T-helper 1 cell treated with Interleukin-12 subunit alpha and Interleukin-12 subunit beta and Interleukin-4 antibody, amounts not matched to agents 30 μg/mL and 1 μg/mL, for 36 hours (primary cell): ENCODE data around the gene TRIM40.
A peak's percentile ranks its signal among the peaks of the same experiment; 100 is the strongest.
"Not testable (repeated sequence)": the region's sequence is repeated elsewhere in the genome, so short reads cannot be mapped to it uniquely, and the experiment has no call there.

Source experiments
- H3K27ac Mint-ChIP-seq: one replicate; pipeline ENCODE4 v1.8.0; 2021; ENCODE audit warnings: mild to moderate bottlenecking, mixed read lengths
- H3K27me3 Mint-ChIP-seq: one replicate; pipeline ENCODE4 v1.8.0; 2021; ENCODE audit warnings: low read depth, mixed read lengths
- H3K36me3 Mint-ChIP-seq: one replicate; pipeline ENCODE4 v1.8.0; 2021; ENCODE audit warnings: low read depth, mixed read lengths
- H3K4me1 Mint-ChIP-seq: one replicate; pipeline ENCODE4 v1.8.0; 2021; ENCODE audit warnings: low read depth, mixed read lengths
- H3K4me3 Mint-ChIP-seq: one replicate; pipeline ENCODE4 v1.8.0; 2021; ENCODE audit warnings: mild to moderate bottlenecking, moderate library complexity, mixed read lengths
- H3K9me3 Mint-ChIP-seq: one replicate; pipeline ENCODE4 v1.8.0; 2021; ENCODE audit warnings: mixed read lengths

The TRIM40 gene

DNA sequence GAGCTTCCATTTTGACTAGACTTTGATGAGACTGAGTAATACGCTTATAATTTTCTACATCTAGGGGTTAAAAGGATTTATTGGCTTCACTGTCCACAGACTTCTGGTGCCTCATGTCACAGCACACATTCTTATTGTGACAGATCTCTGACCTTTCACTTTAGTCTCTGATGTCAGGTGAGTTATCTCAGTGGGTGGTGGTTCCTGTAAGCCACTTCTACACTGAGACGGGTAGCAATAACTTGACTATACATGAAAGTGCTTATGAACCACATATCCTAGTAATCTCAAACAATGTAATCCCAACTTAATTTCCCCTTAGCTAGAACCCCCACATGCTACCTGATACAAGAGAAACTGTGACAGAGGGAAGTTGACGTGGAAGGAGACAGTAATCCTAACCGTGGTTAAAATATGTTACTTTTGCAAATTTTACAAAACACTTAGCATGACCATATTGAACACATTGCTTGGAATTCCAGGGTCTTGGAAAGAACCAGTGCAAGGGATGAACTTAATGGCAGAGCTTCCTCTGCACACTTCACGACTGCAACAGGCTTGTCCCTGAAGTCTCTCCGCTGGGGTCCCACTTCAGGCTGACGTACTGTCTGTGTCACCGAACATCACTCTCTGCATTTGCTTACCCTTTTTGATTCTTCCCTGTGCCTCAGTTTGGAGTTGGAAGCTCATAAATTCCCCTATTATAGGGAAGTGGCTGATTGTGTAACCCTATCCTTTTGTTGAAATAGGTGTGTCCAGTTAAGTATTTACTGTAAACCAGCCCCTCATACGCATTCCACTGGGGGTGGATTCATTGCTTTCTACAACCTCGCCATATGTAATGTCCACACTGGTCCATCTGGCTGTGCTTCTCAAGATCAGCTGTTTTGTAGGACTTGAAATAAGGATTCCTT, 6.4 kb upstream of the TRIM40 start:
- Mint-ChIP-seq H3K27me3 (peaks cover 83% of the 10 kb centered on the region), H3K4me3 (no peak overlapping the region), H3K36me3 (peaks cover 1% of the 10 kb centered on the region), H3K27ac (no peak overlapping the region), H3K9me3 (no peaks in the 10 kb centered on the region), H3K4me1 (peaks cover 11% of the 10 kb centered on the region)

DNA sequence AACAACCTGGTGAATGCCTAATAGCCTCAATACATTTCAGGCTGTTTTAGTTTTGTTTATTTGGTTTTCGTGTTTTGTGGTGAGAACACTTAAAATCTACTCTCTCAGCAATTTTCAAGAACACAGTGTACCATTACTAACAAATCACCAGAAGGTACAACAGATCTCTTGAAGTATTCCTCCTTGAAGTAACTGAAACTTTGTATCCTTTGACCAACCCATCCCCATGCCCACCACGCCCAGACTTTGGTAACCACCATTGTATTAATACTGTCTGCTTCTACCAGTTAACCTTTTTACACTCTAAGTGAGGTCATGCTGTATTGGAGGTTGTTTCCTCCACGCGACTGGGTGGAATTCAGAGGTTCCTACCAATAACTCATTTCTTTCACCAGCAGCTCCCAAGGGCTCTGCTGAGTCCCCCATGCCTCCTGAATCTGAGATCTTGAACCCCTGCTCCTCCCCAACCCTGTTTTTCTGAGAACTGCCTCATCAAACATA, 5.7 kb upstream of the TRIM40 start:
- H3K4me3 Mint-ChIP-seq = no peak overlapping the region
- peaks cover 79% of the 10 kb centered on the region for H3K27me3 Mint-ChIP-seq
- peaks cover 11% of the 10 kb centered on the region for H3K4me1 Mint-ChIP-seq

DNA sequence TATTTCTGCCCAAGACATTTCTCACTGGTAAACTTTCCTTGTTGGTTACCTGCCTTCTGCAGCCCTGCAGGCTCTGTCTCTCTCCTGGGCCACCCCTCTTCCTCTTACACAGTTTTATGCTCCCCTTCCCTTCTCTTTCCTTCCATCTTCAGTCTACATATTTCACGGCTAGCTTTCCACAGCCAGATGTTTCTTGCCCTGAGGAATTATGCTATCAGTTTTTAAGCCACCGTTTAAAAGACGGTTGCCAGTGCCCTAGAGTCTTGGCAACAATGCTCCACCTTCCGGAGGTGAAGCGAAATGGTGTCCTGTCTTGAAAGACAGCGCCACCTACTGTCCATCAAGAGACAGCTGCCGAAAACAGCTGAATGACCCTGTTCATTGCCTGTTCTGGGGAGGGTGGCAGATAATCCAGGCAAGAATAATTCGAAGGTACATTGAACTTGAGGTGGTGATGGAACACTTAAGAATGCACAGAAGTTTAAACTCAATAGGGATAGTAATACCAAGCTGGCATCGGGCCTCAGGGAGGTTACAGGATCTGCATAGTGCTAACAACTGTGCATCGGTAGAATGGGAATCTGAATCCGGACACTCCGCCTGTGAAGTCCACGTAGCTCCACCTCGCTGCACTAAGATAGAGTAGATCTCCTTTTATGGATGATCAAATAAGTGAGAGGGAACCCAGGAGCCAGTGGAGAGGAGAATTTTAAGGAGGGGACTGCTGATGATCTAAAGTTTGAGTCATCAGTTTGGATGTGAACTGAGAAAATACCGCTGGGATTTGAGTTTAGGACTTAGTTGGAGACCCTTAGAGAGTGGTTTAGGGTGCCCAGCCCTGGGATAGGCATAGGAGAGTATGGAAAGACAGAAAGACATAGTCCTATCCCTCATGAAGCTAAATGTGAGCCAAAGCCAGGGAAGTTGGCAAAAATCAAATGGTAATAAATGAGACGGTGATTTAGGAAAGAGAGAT, 4.8 kb upstream of the TRIM40 start:
- Mint-ChIP-seq H3K4me3 (peak overlapping the region; percentile 45), H3K36me3 (peaks cover 1% of the 10 kb centered on the region), H3K27me3 (peaks cover 76% of the 10 kb centered on the region), H3K9me3 (no peaks in the 10 kb centered on the region), H3K27ac (peak overlapping the region; percentile 27), H3K4me1 (peaks cover 16% of the 10 kb centered on the region)

More for the DNA sequence above, 5.7 kb upstream of the TRIM40 start:
- H3K36me3 Mint-ChIP-seq = peaks cover 1% of the 10 kb centered on the region
- no peak overlapping the region for H3K27ac Mint-ChIP-seq
- no peaks in the 10 kb centered on the region for H3K9me3 Mint-ChIP-seq

DNA sequence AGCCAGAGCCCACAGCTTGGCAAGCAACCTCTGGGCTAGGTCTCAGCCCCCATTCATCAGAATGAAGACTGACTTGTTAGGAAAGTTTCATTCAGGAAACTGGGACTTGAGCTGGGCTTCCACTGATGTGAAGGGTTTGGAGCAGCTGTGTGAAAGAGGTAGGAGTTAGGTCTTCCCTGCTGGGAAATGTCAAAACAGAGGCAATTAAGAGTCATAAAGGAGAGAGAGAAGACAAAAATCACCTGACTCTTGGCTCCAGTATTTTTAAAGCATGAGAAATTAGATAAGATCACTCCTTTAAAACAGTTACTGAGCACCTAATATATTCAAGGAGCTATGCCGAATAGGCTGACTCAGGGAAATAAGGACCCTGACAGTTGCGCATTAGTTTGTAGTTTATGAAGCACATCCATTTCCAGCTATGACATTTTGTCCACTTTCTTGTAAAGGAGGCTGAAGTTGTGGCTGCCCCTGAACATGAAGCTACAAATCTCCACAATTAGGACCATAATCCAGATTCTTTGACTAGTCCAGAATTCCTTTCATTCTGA, 3.9 kb upstream of the TRIM40 start:
- Mint-ChIP-seq H3K4me1 (peaks cover 21% of the 10 kb centered on the region), H3K27ac (no peak overlapping the region), H3K4me3 (no peak overlapping the region), H3K9me3 (no peaks in the 10 kb centered on the region), H3K36me3 (peaks cover 1% of the 10 kb centered on the region), H3K27me3 (peaks cover 68% of the 10 kb centered on the region)

DNA sequence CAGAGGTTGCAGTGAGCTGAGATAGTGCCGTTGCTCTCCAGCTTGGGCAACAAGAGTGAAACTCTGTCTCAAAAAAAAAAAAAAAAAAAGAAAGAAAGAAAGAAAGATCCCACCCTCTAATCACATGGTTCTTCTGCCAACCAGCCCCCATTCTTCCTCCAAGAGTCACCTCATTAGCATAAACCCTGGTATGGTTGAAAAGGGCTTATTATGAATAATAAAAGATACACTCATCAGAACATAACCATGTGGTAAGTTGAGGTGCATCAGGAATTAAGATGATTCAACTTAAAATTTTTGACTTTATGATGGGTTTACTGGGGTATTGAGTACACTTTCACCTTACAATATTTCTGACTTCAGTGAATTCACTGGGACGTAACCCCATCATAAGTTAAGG, 793 bp upstream of the TRIM40 start:
- Mint-ChIP-seq H3K27me3 (peaks cover 65% of the 10 kb centered on the region), H3K4me3 (no peak overlapping the region), H3K4me1 (peaks cover 16% of the 10 kb centered on the region), H3K27ac (no peak overlapping the region), H3K9me3 (no peaks in the 10 kb centered on the region), H3K36me3 (peaks cover 1% of the 10 kb centered on the region)

DNA sequence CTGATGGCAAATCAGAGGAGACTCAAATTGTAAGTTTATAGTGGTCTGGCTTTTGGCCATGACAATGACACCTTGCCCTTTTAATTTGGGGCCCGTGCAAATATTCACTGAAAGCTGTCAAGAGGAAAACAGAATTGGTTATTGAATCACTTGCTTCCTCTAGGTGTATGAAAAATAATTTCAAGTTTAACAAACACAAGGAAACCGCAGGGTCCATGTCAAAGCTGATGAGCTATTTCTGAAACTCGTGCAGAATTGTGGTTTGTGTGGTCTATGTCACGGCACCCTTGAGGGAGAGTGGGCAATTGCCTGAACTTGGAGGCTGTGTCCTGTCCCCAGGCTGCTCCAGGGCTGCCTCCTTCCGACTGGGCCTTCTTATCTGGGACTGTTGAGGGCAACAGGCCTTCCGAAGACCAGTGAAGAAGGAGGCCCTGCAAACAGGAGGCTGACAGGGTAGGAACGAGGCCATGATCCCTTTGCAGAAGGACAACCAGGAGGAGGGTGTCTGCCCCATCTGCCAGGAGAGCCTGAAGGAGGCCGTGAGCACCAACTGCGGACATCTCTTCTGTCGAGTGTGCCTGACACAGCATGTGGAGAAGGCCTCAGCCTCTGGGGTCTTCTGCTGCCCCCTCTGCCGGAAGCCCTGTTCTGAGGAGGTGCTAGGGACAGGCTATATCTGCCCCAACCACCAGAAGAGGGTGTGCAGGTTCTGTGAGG, 788 bp downstream of the TRIM40 start:
- Mint-ChIP-seq H3K9me3 (no peaks in the 10 kb centered on the region), H3K4me1 (peaks cover 10% of the 10 kb centered on the region), H3K27ac (no peak overlapping the region), H3K36me3 (no peaks in the 10 kb centered on the region), H3K4me3 (no peak overlapping the region), H3K27me3 (peaks cover 65% of the 10 kb centered on the region)

DNA sequence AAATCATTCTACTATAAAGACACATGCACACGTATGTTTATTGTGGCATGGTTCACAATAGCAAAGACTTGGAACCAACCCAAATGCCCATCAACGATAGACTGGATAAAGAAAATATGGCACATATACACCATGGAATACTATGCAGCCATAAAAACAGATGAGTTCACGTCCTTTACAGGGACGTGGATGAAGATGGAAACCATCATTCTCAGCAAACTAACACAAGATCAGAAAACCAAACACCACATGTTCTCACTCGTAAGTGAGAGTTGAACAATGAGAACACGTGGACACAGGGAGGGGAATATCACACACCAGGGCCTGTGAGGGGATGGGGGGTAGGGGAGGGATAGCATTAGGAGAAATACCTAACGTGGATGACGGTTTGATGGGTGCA, 4.3 kb downstream of the TRIM40 start:
- H3K36me3 Mint-ChIP-seq, H3K27ac Mint-ChIP-seq, H3K4me1 Mint-ChIP-seq, H3K9me3 Mint-ChIP-seq, H3K4me3 Mint-ChIP-seq: not testable (repeated sequence)
- peaks cover 76% of the 10 kb centered on the region for H3K27me3 Mint-ChIP-seq

DNA sequence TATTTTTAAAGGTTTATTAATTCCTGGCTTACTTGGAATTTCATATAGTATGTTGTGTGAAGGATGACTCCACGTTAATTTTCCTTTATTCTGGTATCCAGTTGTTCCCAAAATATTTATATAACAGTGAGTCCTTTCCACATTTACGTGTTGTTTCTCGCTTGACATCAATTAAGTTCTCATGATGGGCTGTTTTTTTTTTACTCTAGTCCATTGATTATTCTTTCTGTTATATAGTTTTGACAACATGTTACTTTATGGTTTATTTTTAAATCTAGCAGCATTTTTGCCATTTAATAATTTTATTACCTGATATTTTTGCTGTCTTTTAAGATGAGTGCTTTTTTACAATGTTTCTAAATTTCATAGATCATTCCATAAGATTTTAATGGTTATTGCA, 6.7 kb downstream of the TRIM40 start:
- H3K36me3 Mint-ChIP-seq = no peaks in the 10 kb centered on the region
- no peaks in the 10 kb centered on the region for H3K9me3 Mint-ChIP-seq
- H3K27me3 Mint-ChIP-seq = peaks cover 70% of the 10 kb centered on the region
- H3K4me3 Mint-ChIP-seq = no peak overlapping the region
- no peak overlapping the region for H3K27ac Mint-ChIP-seq
- peaks cover 5% of the 10 kb centered on the region for H3K4me1 Mint-ChIP-seq

DNA sequence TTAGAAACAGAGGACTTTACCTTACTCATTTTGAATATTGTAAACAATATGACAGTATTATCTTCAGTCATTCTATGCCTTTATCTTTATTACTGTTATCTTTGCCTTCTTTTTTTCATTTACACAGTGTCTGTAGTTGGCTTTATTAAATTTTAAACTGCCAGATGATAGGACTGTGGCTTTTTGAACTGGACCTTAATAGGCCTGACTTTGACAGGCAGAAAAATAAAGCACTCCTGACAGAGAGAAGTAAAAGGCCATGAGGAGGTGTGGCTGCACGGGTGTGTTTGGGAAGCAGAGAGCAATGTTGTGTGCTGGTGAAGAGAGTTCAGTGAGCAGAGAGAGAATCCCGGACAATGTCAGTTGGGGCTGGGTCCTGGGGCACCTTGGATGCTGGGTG, 7.8 kb downstream of the TRIM40 start:
- no peak overlapping the region for H3K4me3 Mint-ChIP-seq
- peaks cover 5% of the 10 kb centered on the region for H3K4me1 Mint-ChIP-seq
- no peaks in the 10 kb centered on the region for H3K9me3 Mint-ChIP-seq
- no peaks in the 10 kb centered on the region for H3K36me3 Mint-ChIP-seq
- peaks cover 61% of the 10 kb centered on the region for H3K27me3 Mint-ChIP-seq
- no peak overlapping the region for H3K27ac Mint-ChIP-seq

DNA sequence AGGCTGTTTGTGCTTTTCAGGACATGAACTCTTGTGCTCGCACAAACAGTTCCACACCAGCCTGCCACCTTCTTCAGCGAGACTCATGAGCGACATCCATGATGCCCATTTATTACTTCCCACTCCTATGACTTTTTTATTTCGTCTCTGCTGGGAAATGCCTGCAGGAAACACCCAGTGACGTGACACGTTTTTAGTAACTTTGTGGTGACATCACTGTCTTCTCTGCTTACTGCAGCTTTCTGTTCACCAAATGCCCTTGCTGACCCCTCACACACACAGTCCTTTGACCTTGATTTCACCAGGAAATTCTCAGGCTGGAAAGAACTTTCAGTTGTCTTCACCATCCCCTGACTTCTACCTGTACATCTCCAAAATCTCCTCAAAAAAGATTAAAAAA, 8.9 kb downstream of the TRIM40 start:
- H3K9me3 Mint-ChIP-seq = no peaks in the 10 kb centered on the region
- H3K4me3 Mint-ChIP-seq = no peak overlapping the region
- peaks cover 57% of the 10 kb centered on the region for H3K27me3 Mint-ChIP-seq
- H3K36me3 Mint-ChIP-seq = no peaks in the 10 kb centered on the region
- peaks cover 5% of the 10 kb centered on the region for H3K4me1 Mint-ChIP-seq
- H3K27ac Mint-ChIP-seq = no peak overlapping the region

DNA sequence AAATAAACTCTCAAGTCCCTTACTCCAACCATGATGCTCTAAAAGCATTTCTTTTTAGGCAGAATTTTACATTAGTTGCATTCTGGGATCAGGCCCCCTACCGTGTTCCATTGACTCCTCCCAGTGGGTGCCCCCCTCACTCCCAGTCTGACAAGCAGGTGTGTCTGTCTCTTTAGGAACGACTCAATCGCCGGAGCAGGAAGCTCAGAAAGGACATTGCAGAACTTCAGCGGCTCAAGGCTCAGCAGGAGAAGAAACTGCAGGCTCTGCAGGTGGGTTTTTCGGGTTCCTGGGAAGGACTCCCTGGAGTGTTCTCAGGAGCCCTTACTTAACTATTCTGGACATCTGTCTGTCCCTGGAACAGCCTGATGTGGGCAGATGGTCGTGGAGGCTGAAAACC, 9.9 kb downstream of the TRIM40 start:
- H3K36me3 Mint-ChIP-seq = no peaks in the 10 kb centered on the region
- no peak overlapping the region for H3K27ac Mint-ChIP-seq
- peaks cover 52% of the 10 kb centered on the region for H3K27me3 Mint-ChIP-seq
- H3K4me3 Mint-ChIP-seq = no peak overlapping the region
- H3K9me3 Mint-ChIP-seq = no peaks in the 10 kb centered on the region
- H3K4me1 Mint-ChIP-seq = peaks cover 5% of the 10 kb centered on the region

DNA sequence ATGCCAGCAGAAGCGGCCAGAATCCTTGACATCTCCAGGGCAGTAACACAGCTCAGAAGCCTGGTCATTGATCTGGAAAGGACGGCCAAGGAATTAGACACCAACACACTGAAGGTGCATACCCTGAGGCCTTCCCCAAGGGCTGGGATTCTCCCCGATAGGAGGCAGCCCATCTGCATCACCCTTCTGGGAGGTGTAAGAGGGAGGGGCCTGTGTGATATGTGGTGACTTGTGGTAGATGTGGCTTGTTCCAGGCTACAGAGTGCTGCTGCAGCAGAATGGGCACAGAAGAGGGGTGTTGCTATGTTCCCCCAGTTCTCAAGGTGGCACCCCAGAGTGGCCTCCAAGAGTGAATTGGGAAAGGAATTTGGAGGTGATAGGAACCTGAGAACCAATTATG, 11.2 kb downstream of the TRIM40 start:
- peaks cover 41% of the 10 kb centered on the region for H3K27me3 Mint-ChIP-seq
- no peaks in the 10 kb centered on the region for H3K36me3 Mint-ChIP-seq
- peaks cover 9% of the 10 kb centered on the region for H3K4me1 Mint-ChIP-seq
- no peaks in the 10 kb centered on the region for H3K9me3 Mint-ChIP-seq
- H3K4me3 Mint-ChIP-seq = no peak overlapping the region
- H3K27ac Mint-ChIP-seq = no peak overlapping the region

DNA sequence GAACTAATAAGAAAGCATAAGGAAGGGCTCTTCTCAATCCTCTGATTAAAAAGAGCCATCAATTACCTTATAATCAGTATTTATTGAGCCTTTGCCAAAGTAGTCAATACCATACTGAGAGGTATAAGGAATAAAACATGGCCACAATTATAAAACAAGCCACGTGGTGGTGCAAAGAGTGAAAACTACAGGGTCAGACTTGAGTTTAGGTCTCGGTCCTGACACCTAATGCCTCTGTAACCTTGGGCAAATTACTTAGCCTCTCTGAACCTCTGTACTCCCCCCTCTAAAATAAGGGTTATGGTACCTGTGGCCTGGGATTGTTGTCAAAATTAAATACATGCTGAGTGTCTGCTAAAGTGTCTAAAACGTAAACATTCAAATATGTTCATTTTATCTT, 13.3 kb downstream of the TRIM40 start:
- H3K36me3 Mint-ChIP-seq = no peaks in the 10 kb centered on the region
- peaks cover 25% of the 10 kb centered on the region for H3K27me3 Mint-ChIP-seq
- H3K27ac Mint-ChIP-seq = no peak overlapping the region

More for the DNA sequence above, 13.3 kb downstream of the TRIM40 start:
- no peak overlapping the region for H3K4me3 Mint-ChIP-seq
- H3K4me1 Mint-ChIP-seq = peaks cover 16% of the 10 kb centered on the region
- H3K9me3 Mint-ChIP-seq = no peaks in the 10 kb centered on the region
